IPS-18a (cell line): ENCODE results near the gene SNAPC2.

Experiments
- H3K27ac ChIP-seq: one replicate; pipeline ENCODE4 v1.5.1; 2013; ENCODE audit warnings: low read length
- H3K27me3 ChIP-seq: one replicate; pipeline ENCODE4 v1.6.1; 2013; ENCODE audit warnings: mild to moderate bottlenecking, low read length; ENCODE audit not compliant: control insufficient read depth, insufficient read depth
- H3K36me3 ChIP-seq: one replicate; pipeline ENCODE4 v1.6.1; 2013; ENCODE audit warnings: low read depth, low read length; ENCODE audit not compliant: control insufficient read depth
- H3K4me1 ChIP-seq: one replicate; pipeline ENCODE4 v1.6.1; 2013; ENCODE audit warnings: low read depth, low read length; ENCODE audit not compliant: control insufficient read depth
- H3K4me3 ChIP-seq: one replicate; pipeline ENCODE4 v1.5.1; 2013; ENCODE audit warnings: low read length
- H3K9ac ChIP-seq: one replicate; pipeline ENCODE4 v1.6.1; 2013; ENCODE audit warnings: mild to moderate bottlenecking, low read length, moderate library complexity
- H3K9me3 ChIP-seq: one replicate; pipeline ENCODE4 v1.6.1; 2013; ENCODE audit warnings: low read depth, low read length; ENCODE audit not compliant: control insufficient read depth

SNAPC2 gene

GRCh38 chr19:7897292-7897691 lies 22.8 kb upstream of the SNAPC2 start:
- no peak overlapping the region for H3K27ac ChIP-seq
- H3K9me3 ChIP-seq, result no peaks in the 10 kb centered on the region
- no peaks in the 10 kb centered on the region for H3K4me1 ChIP-seq
- no peaks in the 10 kb centered on the region for H3K27me3 ChIP-seq
- no peak overlapping the region for H3K9ac ChIP-seq
- H3K36me3 ChIP-seq, result no peaks in the 10 kb centered on the region
- no peak overlapping the region for H3K4me3 ChIP-seq

DNA sequence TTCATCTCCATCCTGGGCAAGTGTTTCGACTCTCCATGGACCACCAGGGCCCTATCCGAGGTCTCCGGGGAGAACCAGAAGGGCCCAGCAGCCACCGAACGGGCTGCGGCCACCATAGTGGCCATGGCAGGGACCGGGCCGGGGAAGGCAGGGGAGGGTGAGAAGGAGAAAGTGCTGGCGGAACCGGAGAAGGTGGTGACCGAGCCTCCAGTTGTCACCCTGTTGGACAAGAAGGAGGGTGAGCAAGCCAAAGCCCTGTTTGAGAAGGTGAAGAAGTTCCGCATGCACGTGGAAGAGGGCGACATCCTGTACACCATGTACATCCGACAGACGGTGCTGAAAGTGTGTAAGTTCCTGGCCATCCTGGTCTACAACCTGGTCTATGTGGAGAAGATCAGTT lies 21.2 kb upstream of the SNAPC2 start:
- Histone ChIP-seq H3K9ac (no peak overlapping the region), H3K4me3 (no peak overlapping the region), H3K4me1 (peaks cover 8% of the 10 kb centered on the region), H3K9me3 (no peaks in the 10 kb centered on the region), H3K36me3 (no peaks in the 10 kb centered on the region), H3K27me3 (no peaks in the 10 kb centered on the region), H3K27ac (no peak overlapping the region)

GRCh38 chr19:7899751-7900378 lies 20.3 kb upstream of the SNAPC2 start:
- no peaks in the 10 kb centered on the region for H3K27me3 ChIP-seq
- no peak overlapping the region for H3K4me3 ChIP-seq
- H3K9me3 ChIP-seq, result no peaks in the 10 kb centered on the region
- no peaks in the 10 kb centered on the region for H3K36me3 ChIP-seq
- no peak overlapping the region for H3K9ac ChIP-seq
- no peak overlapping the region for H3K27ac ChIP-seq
- peaks cover 12% of the 10 kb centered on the region for H3K4me1 ChIP-seq

DNA sequence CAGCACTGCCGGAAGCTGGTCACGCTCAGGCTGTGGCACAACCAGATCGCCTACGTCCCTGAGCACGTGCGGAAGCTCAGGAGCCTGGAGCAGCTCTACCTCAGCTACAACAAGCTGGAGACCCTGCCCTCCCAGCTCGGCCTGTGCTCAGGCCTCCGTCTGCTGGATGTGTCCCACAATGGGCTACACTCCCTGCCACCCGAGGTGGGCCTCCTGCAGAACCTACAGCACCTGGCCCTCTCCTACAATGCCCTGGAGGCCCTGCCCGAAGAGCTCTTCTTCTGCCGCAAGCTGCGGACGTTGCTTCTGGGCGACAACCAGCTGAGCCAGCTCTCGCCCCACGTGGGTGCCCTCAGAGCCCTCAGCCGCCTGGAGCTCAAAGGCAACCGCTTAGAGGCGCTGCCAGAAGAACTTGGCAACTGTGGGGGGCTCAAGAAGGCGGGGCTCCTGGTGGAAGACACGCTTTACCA lies 19.7 kb upstream of the SNAPC2 start:
- Histone ChIP-seq H3K9me3 (no peaks in the 10 kb centered on the region), H3K27ac (no peak overlapping the region), H3K27me3 (no peaks in the 10 kb centered on the region), H3K4me3 (no peak overlapping the region), H3K4me1 (peaks cover 13% of the 10 kb centered on the region), H3K36me3 (no peaks in the 10 kb centered on the region), H3K9ac (no peak overlapping the region)

DNA sequence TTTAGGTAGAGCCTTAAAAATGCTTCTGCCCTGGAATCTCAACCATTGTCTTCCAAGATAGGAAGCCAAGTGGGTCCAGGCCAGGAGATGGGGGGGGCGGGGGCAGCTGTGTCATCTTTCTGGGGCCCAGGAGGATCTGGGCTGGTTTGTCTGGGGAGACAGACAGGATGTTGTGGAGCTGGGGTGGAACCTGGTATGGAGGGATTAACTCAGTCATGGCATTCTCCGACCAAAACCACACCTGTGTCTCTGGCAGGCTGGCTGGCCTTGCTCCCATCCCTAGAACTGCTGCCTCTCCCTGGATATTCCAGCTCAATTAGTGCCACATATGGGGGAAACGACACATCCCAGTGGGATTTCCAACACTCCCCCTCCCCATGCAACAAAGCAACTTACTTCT lies 19.2 kb upstream of the SNAPC2 start:
- H3K9ac ChIP-seq, result no peak overlapping the region

GRCh38 chr19:7901337-7901736 lies 18.8 kb upstream of the SNAPC2 start:
- Histone ChIP-seq H3K9ac (no peak overlapping the region), H3K4me3 (no peak overlapping the region), H3K27ac (no peak overlapping the region)

More for the DNA sequence above, 19.2 kb upstream of the SNAPC2 start:
- Histone ChIP-seq H3K4me1 (peaks cover 13% of the 10 kb centered on the region), H3K27ac (no peak overlapping the region), H3K36me3 (no peaks in the 10 kb centered on the region), H3K4me3 (no peak overlapping the region), H3K27me3 (no peaks in the 10 kb centered on the region), H3K9me3 (no peaks in the 10 kb centered on the region)

GRCh38 chr19:7902796-7903243 lies 17.3 kb upstream of the SNAPC2 start:
- Histone ChIP-seq H3K9me3 (no peaks in the 10 kb centered on the region), H3K36me3 (no peaks in the 10 kb centered on the region), H3K4me1 (peaks cover 13% of the 10 kb centered on the region), H3K27me3 (no peaks in the 10 kb centered on the region), H3K27ac (peak overlapping the region; percentile 38), H3K9ac (peak overlapping the region; percentile 73), H3K4me3 (peak overlapping the region; percentile 78)

More at GRCh38 chr19:7901337-7901736, 18.8 kb upstream of the SNAPC2 start:
- no peaks in the 10 kb centered on the region for H3K27me3 ChIP-seq
- H3K4me1 ChIP-seq, result peaks cover 13% of the 10 kb centered on the region
- H3K9me3 ChIP-seq, result no peaks in the 10 kb centered on the region
- H3K36me3 ChIP-seq, result no peaks in the 10 kb centered on the region

DNA sequence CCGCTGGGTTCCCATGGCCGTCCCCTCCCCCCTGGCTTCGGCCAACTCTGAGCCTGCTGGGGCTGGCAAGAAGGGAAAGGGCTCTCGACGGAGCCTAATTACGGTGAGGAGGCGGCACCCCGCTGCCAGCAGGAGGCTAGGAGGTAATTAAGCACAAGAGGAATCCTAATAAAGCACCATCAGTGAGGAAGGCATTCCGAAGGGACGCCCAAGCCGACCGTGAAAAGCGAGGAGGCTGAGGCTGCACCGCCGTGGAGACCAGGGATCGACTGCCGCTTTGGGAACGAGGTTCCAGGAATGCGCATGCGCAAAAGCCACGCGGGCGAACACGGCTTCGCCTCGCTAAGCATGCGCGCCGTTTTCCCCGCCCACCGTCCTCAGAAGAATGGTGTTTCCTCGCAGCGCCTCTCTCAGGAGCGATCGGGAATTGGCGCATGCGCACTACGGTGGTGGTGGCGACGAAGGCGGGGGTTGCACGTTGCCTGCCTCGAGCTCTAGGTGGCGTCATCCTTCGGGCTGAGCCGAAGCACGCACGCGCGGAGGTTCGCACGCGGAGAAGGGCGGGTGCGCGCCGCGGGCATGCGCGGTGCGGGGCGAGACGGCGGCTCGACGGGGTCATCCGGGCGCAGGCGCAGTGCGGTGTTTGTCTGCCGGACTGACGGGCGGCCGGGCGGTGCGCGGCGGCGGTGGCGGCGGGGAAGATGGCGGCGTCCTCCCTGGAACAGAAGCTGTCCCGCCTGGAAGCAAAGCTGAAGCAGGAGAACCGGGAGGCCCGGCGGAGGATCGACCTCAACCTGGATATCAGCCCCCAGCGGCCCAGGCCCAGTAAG lies 16.7 kb upstream of the SNAPC2 start, which contains the start of gene MAP2K7:
MAP2K7 (plus strand) TSS at position 634 of the 830 bp plus-strand sequence; CDS start at position 702, 68 bp downstream.
- Histone ChIP-seq H3K27ac (peak within 1 kb of the TSS; percentile 38), H3K9ac (peak within 1 kb of the TSS; percentile 73), H3K4me3 (peak within 1 kb of the TSS; percentile 84), H3K4me1 (peaks cover 13% of the 10 kb centered on the region), H3K27me3 (no peaks in the 10 kb centered on the region), H3K36me3 (no peaks in the 10 kb centered on the region), H3K9me3 (no peaks in the 10 kb centered on the region)

GRCh38 chr19:7904074-7905020 lies 15.8 kb upstream of the SNAPC2 start:
- Histone ChIP-seq H3K4me1 (peaks cover 13% of the 10 kb centered on the region), H3K9me3 (no peaks in the 10 kb centered on the region), H3K4me3 (peak overlapping the region; percentile 84), H3K9ac (peak overlapping the region; percentile 52), H3K27me3 (no peaks in the 10 kb centered on the region), H3K36me3 (no peaks in the 10 kb centered on the region), H3K27ac (no peak overlapping the region)

GRCh38 chr19:7905268-7905667 lies 14.9 kb upstream of the SNAPC2 start:
- H3K9me3 ChIP-seq, result no peaks in the 10 kb centered on the region
- H3K36me3 ChIP-seq, result peaks cover under 1% of the 10 kb centered on the region
- no peak overlapping the region for H3K4me3 ChIP-seq
- no peak overlapping the region for H3K27ac ChIP-seq
- H3K4me1 ChIP-seq, result peaks cover 13% of the 10 kb centered on the region
- no peaks in the 10 kb centered on the region for H3K27me3 ChIP-seq
- no peak overlapping the region for H3K9ac ChIP-seq

DNA sequence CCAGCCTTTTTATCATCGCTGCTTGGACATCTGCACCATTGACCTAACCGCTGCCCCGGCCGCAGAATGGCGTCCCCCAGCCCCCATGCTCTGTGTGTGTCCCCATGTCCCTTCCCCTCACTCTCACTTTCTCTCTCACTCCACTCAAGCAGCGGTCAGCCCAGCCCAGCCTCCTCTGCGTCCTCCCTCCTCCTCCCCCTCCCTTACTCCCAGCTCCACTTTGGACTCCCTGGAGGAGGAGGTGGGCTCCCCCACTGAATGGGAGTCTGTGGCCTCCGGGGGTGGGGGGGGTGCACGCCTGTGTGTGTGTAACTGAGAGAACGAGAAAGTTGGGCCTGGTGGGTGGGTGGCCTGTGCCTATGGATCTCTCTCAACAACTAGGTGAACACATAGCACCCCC lies 14.3 kb upstream of the SNAPC2 start:
- no peak overlapping the region for H3K9ac ChIP-seq
- no peaks in the 10 kb centered on the region for H3K9me3 ChIP-seq
- no peak overlapping the region for H3K4me3 ChIP-seq
- H3K27me3 ChIP-seq, result no peaks in the 10 kb centered on the region
- peaks cover 13% of the 10 kb centered on the region for H3K4me1 ChIP-seq
- peaks cover 6% of the 10 kb centered on the region for H3K36me3 ChIP-seq
- H3K27ac ChIP-seq, result no peak overlapping the region
